H9 (cell line): ENCODE measurements around the gene COL3A1. TPM values are rescaled to one million over a fixed set of nuclear protein-coding genes. Genes with fewer than 3 reads are reported as not detected.

Experiments used
- DNase-seq: peaks from one replicate; pipeline ENCODE4 v3.0.0-alpha.2; 2017
- H2AFZ ChIP-seq: one replicate; pipeline ENCODE4 v1.6.1; 2013; ENCODE audit warnings: mild to moderate bottlenecking, low read length, control low read depth, moderate library complexity
- H2AK5ac ChIP-seq: 2 replicates; pipeline ENCODE4 v1.6.1; 2013; ENCODE audit warnings: low read length, control low read depth, mixed read lengths; ENCODE audit not compliant: insufficient read length
- H2BK120ac ChIP-seq: one replicate; pipeline ENCODE4 v1.6.1; 2013; ENCODE audit warnings: low read depth, mild to moderate bottlenecking, low read length, control low read depth, inconsistent platforms; ENCODE audit not compliant: poor library complexity, severe bottlenecking
- H2BK12ac ChIP-seq: 2 replicates; pipeline ENCODE4 v1.6.1; 2013; ENCODE audit warnings: low read length, control low read depth, mixed read lengths, low read depth; ENCODE audit not compliant: insufficient read length
- H2BK15ac ChIP-seq: 2 replicates; pipeline ENCODE4 v1.6.1; 2013; ENCODE audit warnings: low read depth, low read length, control low read depth
- H2BK20ac ChIP-seq: one replicate; pipeline ENCODE4 v1.6.1; 2013; ENCODE audit warnings: low read depth, mild to moderate bottlenecking, low read length, control low read depth, inconsistent platforms; ENCODE audit not compliant: poor library complexity, severe bottlenecking
- H2BK5ac ChIP-seq: 2 replicates; pipeline ENCODE4 v1.6.1; 2013; ENCODE audit warnings: low read length, control low read depth, mixed read lengths; ENCODE audit not compliant: insufficient read length
- H3K14ac ChIP-seq: 2 replicates; pipeline ENCODE4 v1.6.1; 2013; ENCODE audit warnings: low read length, control low read depth; ENCODE audit not compliant: insufficient read depth
- H3K18ac ChIP-seq: 2 replicates; pipeline ENCODE4 v1.6.1; 2013; ENCODE audit warnings: low read depth, mild to moderate bottlenecking, mixed read lengths, low read length, control low read depth; ENCODE audit not compliant: insufficient read length
- H3K23ac ChIP-seq: 2 replicates; pipeline ENCODE4 v1.6.1; 2013; ENCODE audit warnings: low read length, control low read depth, mixed read lengths, low read depth; ENCODE audit not compliant: insufficient read length
- H3K23me2 ChIP-seq: 2 replicates; pipeline ENCODE4 v1.6.1; 2013; ENCODE audit warnings: low read depth, mild to moderate bottlenecking, mixed read lengths, low read length, control low read depth; ENCODE audit not compliant: insufficient read length, poor library complexity, severe bottlenecking
- H3K27ac ChIP-seq: 2 replicates; pipeline ENCODE4 v1.5.1; 2013; ENCODE audit warnings: low read length, control low read depth, mixed read lengths, low read depth; ENCODE audit not compliant: insufficient read length
- H3K27me3 ChIP-seq: 2 replicates; pipeline ENCODE4 v1.6.1; 2013; ENCODE audit warnings: low read length, control low read depth, inconsistent platforms; ENCODE audit not compliant: insufficient read depth
- H3K4ac ChIP-seq: 2 replicates; pipeline ENCODE4 v1.6.1; 2013; ENCODE audit warnings: low read depth, mild to moderate bottlenecking, control low read depth, inconsistent platforms, low read length, moderate library complexity
- H3K4me1 ChIP-seq: 2 replicates; pipeline ENCODE4 v1.6.1; 2013; ENCODE audit warnings: low read length, control low read depth, inconsistent platforms; ENCODE audit not compliant: insufficient read depth
- H3K4me2 ChIP-seq: 2 replicates; pipeline ENCODE4 v1.6.1; 2013; ENCODE audit warnings: low read length, control low read depth, mixed read lengths; ENCODE audit not compliant: insufficient read length, insufficient read depth
- H3K56ac ChIP-seq: 2 replicates; pipeline ENCODE4 v1.6.1; 2013; ENCODE audit warnings: low read depth, mild to moderate bottlenecking, mixed read lengths, low read length, control low read depth; ENCODE audit not compliant: insufficient read length
- H3K79me1 ChIP-seq: 2 replicates; pipeline ENCODE4 v1.6.1; 2013; ENCODE audit warnings: low read depth, mild to moderate bottlenecking, moderate library complexity, low read length, control low read depth, inconsistent platforms; ENCODE audit not compliant: insufficient read depth, poor library complexity, severe bottlenecking
- H3K79me2 ChIP-seq: 2 replicates; pipeline ENCODE4 v1.6.1; 2013; ENCODE audit warnings: low read length, control low read depth, inconsistent platforms; ENCODE audit not compliant: insufficient read depth
- H3K9ac ChIP-seq: 2 replicates; pipeline ENCODE4 v1.6.1; 2013; ENCODE audit warnings: low read length, control low read depth, mixed read lengths; ENCODE audit not compliant: insufficient read length; ENCODE audit errors: extremely low read depth
- H3K9me3 ChIP-seq: one replicate; pipeline ENCODE4 v1.6.1; 2013; ENCODE audit warnings: low read depth, low read length, inconsistent platforms; ENCODE audit not compliant: control insufficient read depth
- H3T11ph ChIP-seq: one replicate; pipeline ENCODE4 v1.6.1; 2013; ENCODE audit warnings: mild to moderate bottlenecking, low read length, control low read depth, inconsistent platforms
- H4K20me1 ChIP-seq: one replicate; pipeline ENCODE4 v1.6.1; 2013; ENCODE audit not compliant: control insufficient read depth, insufficient read length, insufficient read depth
- H4K5ac ChIP-seq: 2 replicates; pipeline ENCODE4 v1.6.1; 2013; ENCODE audit warnings: low read depth, mild to moderate bottlenecking, mixed read lengths, low read length, control low read depth; ENCODE audit not compliant: insufficient read length
- H4K8ac ChIP-seq: replicated peaks from 2 replicates; pipeline ENCODE4 v1.6.1; 2013; ENCODE audit warnings: low read length, control low read depth, mixed read lengths, low read depth; ENCODE audit not compliant: insufficient read length
- H4K91ac ChIP-seq: 2 replicates; pipeline ENCODE4 v1.6.1; 2013; ENCODE audit warnings: low read depth, mild to moderate bottlenecking, moderate library complexity, mixed read lengths, low read length, control low read depth; ENCODE audit not compliant: insufficient read length
- H3K27ac Mint-ChIP-seq, 3 experiments: 2 replicates in 2 of 3; 3 replicates in 1 of 3; pipeline ENCODE4 v1.8.0; 2020 to 2021; ENCODE audit warnings: mixed read lengths in 3 of 3, mild to moderate bottlenecking in 1 of 3, moderate library complexity in 1 of 3
- H3K27me3 Mint-ChIP-seq: 2 replicates; pipeline ENCODE4 v1.8.0; 2021; ENCODE audit warnings: low read depth, mild to moderate bottlenecking, moderate library complexity, mixed read lengths
- H3K36me3 Mint-ChIP-seq, 3 experiments: 2 replicates in 2 of 3; 3 replicates in 1 of 3; pipeline ENCODE4 v1.8.0; 2020 to 2021; ENCODE audit warnings: low read depth in 3 of 3, mixed read lengths in 3 of 3; ENCODE audit not compliant: insufficient read depth in 1 of 3
- H3K4me1 Mint-ChIP-seq, 2 experiments: 2 replicates each; pipeline ENCODE4 v1.8.0; 2020; ENCODE audit warnings: mixed read lengths in 2 of 2
- H3K4me3 Mint-ChIP-seq, 2 experiments: 2 replicates in 1 of 2; 3 replicates in 1 of 2; pipeline ENCODE4 v1.8.0; 2020 to 2021; ENCODE audit warnings: mild to moderate bottlenecking in 2 of 2, mixed read lengths in 2 of 2, moderate library complexity in 1 of 2
- H3K9me3 Mint-ChIP-seq, 2 experiments: 2 replicates in 1 of 2; 3 replicates in 1 of 2; pipeline ENCODE4 v1.8.0; 2020; ENCODE audit warnings: mild to moderate bottlenecking in 2 of 2, mixed read lengths in 2 of 2, moderate library complexity in 1 of 2
- CTCF ChIP-seq: fragments of 200-600 bp; sonication (generic); conservative IDR thresholded peaks from 3 replicates; pipeline ENCODE4 v1.8.0; 2021; ENCODE audit warnings: antibody characterized with exemption, mild to moderate bottlenecking
- WGBS: extraction: QIAGEN DNeasy Blood & Tissue Kit; methylation state at CpG from one replicate; pipeline ENCODE4 v1.1.7; 2013; ENCODE audit warnings: missing lambda C conversion rate, low lambda C conversion rate, mixed read lengths; ENCODE audit not compliant: insufficient read length; ENCODE audit errors: extremely low coverage; 5-methylcytosine and 5-hydroxymethylcytosine counted together
- total RNA-seq: library from RNA; stranded (reverse); gene quantifications from 2 replicates; pipeline ENCODE4 v1.2.1, GENCODE V29; 2021

COL3A1 gene
- total RNA-seq, 1 experiment from 2014 or later: not detected

DNA sequence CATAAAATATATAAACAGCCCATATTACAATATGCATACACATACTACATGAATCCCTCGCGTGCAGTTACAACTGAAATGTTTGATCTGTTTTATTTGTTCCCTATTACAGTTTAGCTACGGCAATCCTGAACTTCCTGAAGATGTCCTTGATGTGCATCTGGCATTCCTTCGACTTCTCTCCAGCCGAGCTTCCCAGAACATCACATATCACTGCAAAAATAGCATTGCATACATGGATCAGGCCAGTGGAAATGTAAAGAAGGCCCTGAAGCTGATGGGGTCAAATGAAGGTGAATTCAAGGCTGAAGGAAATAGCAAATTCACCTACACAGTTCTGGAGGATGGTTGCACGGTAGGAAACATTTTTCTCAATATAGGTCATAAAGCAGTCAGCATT lies 36.4 kb downstream of the COL3A1 start:
- Mint-ChIP-seq H3K9me3 (no peaks in the 10 kb centered on the region), H3K4me1 (peaks cover 12 to 13% of the 10 kb centered on the region in 2 experiments), H3K36me3 (no peaks in the 10 kb centered on the region), H3K27ac (no peak overlapping the region), H3K27me3 (no peaks in the 10 kb centered on the region), H3K4me3 (no peak overlapping the region)
- no peaks in the 10 kb centered on the region for H3K79me1 ChIP-seq
- no peaks in the 10 kb centered on the region for H3K9me3 ChIP-seq
- H3K4me2 ChIP-seq: no peak overlapping the region
- no peak for DNase-seq
- no peak overlapping the region for H3K9ac ChIP-seq
- TF ChIP-seq CTCF: no peak
- no peak overlapping the region for H2AK5ac ChIP-seq
- no peak overlapping the region for H3K14ac ChIP-seq
- no peak overlapping the region for H3K27ac ChIP-seq
- H3K23me2 ChIP-seq: no peaks in the 10 kb centered on the region
- H3K79me2 ChIP-seq: no peaks in the 10 kb centered on the region
- no peak overlapping the region for H3T11ph ChIP-seq
- no peak overlapping the region for H2BK120ac ChIP-seq
- H4K91ac ChIP-seq: no peak overlapping the region
- no peak overlapping the region for H2BK15ac ChIP-seq
- H3K4ac ChIP-seq: no peak overlapping the region
- H3K56ac ChIP-seq: no peak overlapping the region
- no peak overlapping the region for H2BK12ac ChIP-seq
- no peaks in the 10 kb centered on the region for H3K27me3 ChIP-seq
- no peaks in the 10 kb centered on the region for H3K4me1 ChIP-seq
- no peak overlapping the region for H2BK5ac ChIP-seq
- H2BK20ac ChIP-seq: no peak overlapping the region
- H4K8ac ChIP-seq: no peak overlapping the region
- H4K20me1 ChIP-seq: no peaks in the 10 kb centered on the region
- no CpG with 5 or more reads among the region's 6 CpGs for WGBS
- no peak overlapping the region for H3K23ac ChIP-seq
- no peak overlapping the region for H3K18ac ChIP-seq
- H2AFZ ChIP-seq: no peak overlapping the region
- no peak overlapping the region for H4K5ac ChIP-seq
